ENCODE data around the gene CCDC194. TPM values are rescaled to one million over a fixed set of nuclear protein-coding genes. Genes with fewer than 3 reads are reported as not detected.
"Not testable (repeated sequence)": the region's sequence is repeated elsewhere in the genome, so short reads cannot be mapped to it uniquely, and the experiment has no call there.

Gene CCDC194
- total RNA-seq, 2 donors from 2014 or later: not detected

DNA sequence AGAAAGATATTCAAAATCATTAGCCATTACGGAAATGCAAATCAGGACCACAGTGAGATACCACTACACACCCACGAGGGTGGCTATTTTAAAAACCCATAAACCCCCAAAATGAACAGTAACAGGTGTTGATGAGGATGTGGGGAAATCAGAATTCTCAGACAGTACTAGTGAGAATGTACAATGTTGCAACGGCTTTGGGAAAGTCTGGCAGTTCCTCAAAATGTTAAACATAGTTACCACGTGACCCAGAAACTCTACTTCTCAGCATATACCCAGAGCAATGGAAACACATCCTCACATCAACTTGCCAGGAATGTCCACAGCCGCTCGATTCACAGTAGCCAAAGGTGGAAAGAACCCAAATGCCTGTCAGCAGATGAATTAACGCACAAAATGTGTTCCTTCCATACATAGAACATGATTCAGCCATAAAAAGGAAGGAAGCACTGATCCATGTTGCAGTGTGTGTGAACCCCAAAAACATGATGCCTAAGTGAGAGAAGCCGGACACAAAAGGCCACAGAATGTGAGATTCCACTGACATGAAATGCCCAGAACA lies 23.9 kb downstream of the CCDC194 start:
- Histone ChIP-seq H3K36me3 (no peaks in the 10 kb centered on the region), H3K27ac (no peak overlapping the region), H3K9me3 (no peaks in the 10 kb centered on the region), H3K4me3 (no peak overlapping the region), H3K27me3 (replicated peaks; ENCODE audit: insufficient read depth) (no peaks in the 10 kb centered on the region), H3K4me1 (replicated peaks) (no peaks in the 10 kb centered on the region)
- no peak for DNase-seq (ENCODE audit: low spot score)
- intact Hi-C loops (cut with DNase I): no loop called here
- TF ChIP-seq, protein P1, sequence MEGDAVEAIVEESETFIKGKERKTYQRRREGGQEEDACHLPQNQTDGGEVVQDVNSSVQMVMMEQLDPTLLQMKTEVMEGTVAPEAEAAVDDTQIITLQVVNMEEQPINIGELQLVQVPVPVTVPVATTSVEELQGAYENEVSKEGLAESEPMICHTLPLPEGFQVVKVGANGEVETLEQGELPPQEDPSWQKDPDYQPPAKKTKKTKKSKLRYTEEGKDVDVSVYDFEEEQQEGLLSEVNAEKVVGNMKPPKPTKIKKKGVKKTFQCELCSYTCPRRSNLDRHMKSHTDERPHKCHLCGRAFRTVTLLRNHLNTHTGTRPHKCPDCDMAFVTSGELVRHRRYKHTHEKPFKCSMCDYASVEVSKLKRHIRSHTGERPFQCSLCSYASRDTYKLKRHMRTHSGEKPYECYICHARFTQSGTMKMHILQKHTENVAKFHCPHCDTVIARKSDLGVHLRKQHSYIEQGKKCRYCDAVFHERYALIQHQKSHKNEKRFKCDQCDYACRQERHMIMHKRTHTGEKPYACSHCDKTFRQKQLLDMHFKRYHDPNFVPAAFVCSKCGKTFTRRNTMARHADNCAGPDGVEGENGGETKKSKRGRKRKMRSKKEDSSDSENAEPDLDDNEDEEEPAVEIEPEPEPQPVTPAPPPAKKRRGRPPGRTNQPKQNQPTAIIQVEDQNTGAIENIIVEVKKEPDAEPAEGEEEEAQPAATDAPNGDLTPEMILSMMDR (IDR thresholded peaks at IDR 0.05): no peak
- TF ChIP-seq POLR2AphosphoS5 (IDR thresholded peaks at IDR 0.05) (no peak), POLR2A (IDR thresholded peaks at IDR 0.05) (no peak)
- WGBS: 36% methylated on average over 8 of the region's 8 CpGs

GRCh38 chr19:17365361-17365760 lies 28.6 kb downstream of the CCDC194 start:
- no peak for TF ChIP-seq POLR2AphosphoS5 (IDR thresholded peaks at IDR 0.05)
- TF ChIP-seq POLR2A (IDR thresholded peaks at IDR 0.05): no peak
- TF ChIP-seq, protein P1 (IDR thresholded peaks at IDR 0.05): no peak
- Histone ChIP-seq H3K27me3 (replicated peaks; ENCODE audit: insufficient read depth) (no peaks in the 10 kb centered on the region), H3K27ac (no peak overlapping the region), H3K36me3 (no peaks in the 10 kb centered on the region), H3K9me3 (no peaks in the 10 kb centered on the region), H3K4me1 (replicated peaks) (no peaks in the 10 kb centered on the region), H3K4me3 (no peak overlapping the region)
- 92% methylated on average over 22 of the region's 22 CpGs for WGBS
- intact Hi-C loops (cut with DNase I): no loop called here
- DNase-seq (ENCODE audit: low spot score): no peak

GRCh38 chr19:17363852-17364605 lies 30.0 kb downstream of the CCDC194 start:
- intact Hi-C loops (cut with DNase I): not testable (repeated sequence)

GRCh38 chr19:17359905-17360800 lies 33.8 kb downstream of the CCDC194 start:
- intact Hi-C loops (cut with DNase I): no loop called here
- no peak for DNase-seq (ENCODE audit: low spot score)
- no peak overlapping the region for H3K27ac ChIP-seq
- TF ChIP-seq POLR2AphosphoS5 (IDR thresholded peaks at IDR 0.05): no peak
- TF ChIP-seq, protein P1 (IDR thresholded peaks at IDR 0.05): no peak
- no peak for TF ChIP-seq POLR2A (IDR thresholded peaks at IDR 0.05)
- H3K9me3 ChIP-seq: no peaks in the 10 kb centered on the region
- H3K27me3 ChIP-seq (replicated peaks; ENCODE audit: insufficient read depth): no peaks in the 10 kb centered on the region
- 85% methylated on average over 6 of the region's 6 CpGs for WGBS
- no peak overlapping the region for H3K4me3 ChIP-seq
- no peaks in the 10 kb centered on the region for H3K36me3 ChIP-seq
- no peaks in the 10 kb centered on the region for H3K4me1 ChIP-seq (replicated peaks)

More at GRCh38 chr19:17363852-17364605, 30.0 kb downstream of the CCDC194 start:
- not testable (repeated sequence) for H3K9me3 ChIP-seq; H3K36me3 ChIP-seq; H3K27me3 ChIP-seq (replicated peaks; ENCODE audit: insufficient read depth); H3K4me3 ChIP-seq; DNase-seq (ENCODE audit: low spot score); H3K27ac ChIP-seq; H3K4me1 ChIP-seq (replicated peaks)
- WGBS: 91% methylated on average over 20 of the region's 20 CpGs

GRCh38 chr19:17358395-17358794 lies 35.6 kb downstream of the CCDC194 start:
- Histone ChIP-seq H3K9me3 (no peaks in the 10 kb centered on the region), H3K27me3 (replicated peaks; ENCODE audit: insufficient read depth) (no peaks in the 10 kb centered on the region), H3K4me3 (no peak overlapping the region), H3K36me3 (no peaks in the 10 kb centered on the region), H3K4me1 (replicated peaks) (no peaks in the 10 kb centered on the region), H3K27ac (no peak overlapping the region)
- intact Hi-C loops (cut with DNase I): no loop called here
- no peak for DNase-seq (ENCODE audit: low spot score)
- 85% methylated on average over 7 of the region's 7 CpGs for WGBS
- TF ChIP-seq POLR2AphosphoS5 (IDR thresholded peaks at IDR 0.05) (no peak), POLR2A (IDR thresholded peaks at IDR 0.05) (no peak)
